Measurements from ENCODE around the gene NPTN. TPM values are rescaled to one million over a fixed set of nuclear protein-coding genes. Genes with fewer than 3 reads are reported as not detected.
"Not testable (repeated sequence)": the region's sequence is repeated elsewhere in the genome, so short reads cannot be mapped to it uniquely, and the experiment has no call there.

NPTN gene
- total RNA-seq, 1 donor from 2014 or later, result 102 TPM

- peaks cover 16% of the 10 kb centered on the region for H3K4me1 Mint-ChIP-seq
- no peak overlapping the region for H3K4me3 Mint-ChIP-seq
- DNase-seq (ENCODE audit: low spot score in 2 of 2, unreplicated experiment in 2 of 2), result no peak
- H3K36me3 Mint-ChIP-seq, result no peaks in the 10 kb centered on the region
- no peak for TF ChIP-seq CTCF (IDR thresholded peaks at IDR 0.05; ENCODE audit: unreplicated experiment)
- H3K27ac Mint-ChIP-seq, result peak overlapping the region; percentile 88
- no peaks in the 10 kb centered on the region for H3K27me3 Mint-ChIP-seq (ENCODE audit: low read depth)
- peaks cover 11% of the 10 kb centered on the region for H3K9me3 Mint-ChIP-seq
Measured at GRCh38 chr15:73647259-73648013, 14.2 kb upstream of the NPTN start.

DNA sequence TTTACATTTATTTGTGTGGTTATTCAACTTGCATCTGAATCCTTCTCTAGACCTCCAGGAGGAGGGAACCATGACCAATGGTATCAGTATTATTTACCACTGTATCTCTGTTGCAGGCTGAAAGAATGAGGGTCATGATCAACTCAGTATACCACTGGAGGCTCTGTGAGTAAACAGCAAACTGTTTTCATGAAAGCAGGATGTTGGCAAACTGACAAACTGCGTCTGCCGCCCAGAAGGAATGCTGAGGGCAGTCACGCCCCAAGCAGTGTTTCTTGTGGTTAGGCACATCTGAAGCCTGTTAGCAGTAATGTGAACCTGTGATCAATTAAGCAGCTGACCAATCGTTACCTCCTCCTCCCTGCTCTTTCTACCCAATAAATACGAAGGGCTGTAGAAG, 6.3 kb upstream of the NPTN start:
- peaks cover 13% of the 10 kb centered on the region for H3K4me1 Mint-ChIP-seq
- H3K9me3 Mint-ChIP-seq; H3K27ac Mint-ChIP-seq; H3K4me3 Mint-ChIP-seq; DNase-seq (ENCODE audit: low spot score in 2 of 2, unreplicated experiment in 2 of 2); H3K27me3 Mint-ChIP-seq (ENCODE audit: low read depth); H3K36me3 Mint-ChIP-seq: not testable (repeated sequence)

DNA sequence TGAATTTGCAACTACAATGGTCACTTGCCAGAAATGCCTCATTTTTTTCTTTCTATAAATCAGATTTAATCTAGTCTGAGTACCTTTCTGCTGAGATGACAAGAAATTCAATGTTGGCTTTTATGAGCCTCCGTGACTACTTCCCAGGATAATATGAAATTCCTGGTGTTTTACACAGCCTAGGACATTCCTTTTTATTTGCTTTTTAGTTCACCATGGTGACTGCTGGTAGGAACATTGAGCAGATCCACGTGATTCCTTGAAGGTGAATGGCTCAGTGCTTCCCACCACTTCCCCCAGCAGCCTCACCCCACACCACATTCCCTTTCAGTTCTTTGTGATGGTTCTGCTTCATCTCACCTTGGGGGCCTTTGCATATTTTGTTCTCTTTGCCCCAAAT, 4.3 kb upstream of the NPTN start:
- Mint-ChIP-seq H3K4me3 (no peak overlapping the region), H3K36me3 (no peaks in the 10 kb centered on the region), H3K4me1 (peaks cover 21% of the 10 kb centered on the region), H3K27ac (peak overlapping the region; percentile 37), H3K9me3 (peaks cover 7% of the 10 kb centered on the region), H3K27me3 (ENCODE audit: low read depth) (peaks cover 6% of the 10 kb centered on the region)
- no peak for DNase-seq (ENCODE audit: low spot score in 2 of 2, unreplicated experiment in 2 of 2)
- TF ChIP-seq CTCF (IDR thresholded peaks at IDR 0.05; ENCODE audit: unreplicated experiment), result no peak

GRCh38 chr15:73633991-73634495, 854 bp upstream of the NPTN start:
- H3K27me3 Mint-ChIP-seq (ENCODE audit: low read depth), result peaks cover 4% of the 10 kb centered on the region
- DNase-seq (ENCODE audit: low spot score in 2 of 2, unreplicated experiment in 2 of 2), result no peak
- TF ChIP-seq CTCF (IDR thresholded peaks at IDR 0.05; ENCODE audit: unreplicated experiment), result no peak

DNA sequence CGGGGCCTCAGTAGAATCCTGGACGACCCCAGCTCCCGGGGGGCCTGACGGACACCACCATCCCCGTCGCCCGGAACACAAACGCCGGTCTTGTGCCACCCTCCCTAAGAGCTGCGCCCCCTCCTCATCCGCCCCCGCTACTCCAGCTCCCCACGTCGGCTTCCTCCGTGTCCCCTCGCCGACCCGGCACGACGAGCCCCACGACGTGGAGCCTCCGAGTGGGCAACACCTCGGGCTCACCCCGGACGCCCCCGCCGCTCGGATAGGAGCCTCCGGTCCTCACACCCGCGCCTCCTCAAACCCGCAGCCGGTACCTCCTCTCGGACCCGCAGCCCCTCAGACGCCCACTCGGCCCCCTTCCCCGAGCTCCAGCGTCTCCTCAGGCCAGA, 525 bp downstream of the NPTN start:
- DNase-seq (ENCODE audit: low spot score in 2 of 2, unreplicated experiment in 2 of 2), result peak in 1 of 2 experiments; percentile 53
- Mint-ChIP-seq H3K4me1 (peaks cover 57% of the 10 kb centered on the region), H3K4me3 (peak overlapping the region; percentile 83), H3K36me3 (no peaks in the 10 kb centered on the region), H3K27ac (peak overlapping the region; percentile 89), H3K27me3 (ENCODE audit: low read depth) (peaks cover 2% of the 10 kb centered on the region), H3K9me3 (no peaks in the 10 kb centered on the region)
- TF ChIP-seq CTCF (IDR thresholded peaks at IDR 0.05; ENCODE audit: unreplicated experiment), result no peak

More at GRCh38 chr15:73633991-73634495, 854 bp upstream of the NPTN start:
- Mint-ChIP-seq H3K36me3 (no peaks in the 10 kb centered on the region), H3K4me1 (peaks cover 51% of the 10 kb centered on the region), H3K9me3 (no peaks in the 10 kb centered on the region), H3K4me3 (peak overlapping the region; percentile 83), H3K27ac (peak overlapping the region; percentile 92)

DNA sequence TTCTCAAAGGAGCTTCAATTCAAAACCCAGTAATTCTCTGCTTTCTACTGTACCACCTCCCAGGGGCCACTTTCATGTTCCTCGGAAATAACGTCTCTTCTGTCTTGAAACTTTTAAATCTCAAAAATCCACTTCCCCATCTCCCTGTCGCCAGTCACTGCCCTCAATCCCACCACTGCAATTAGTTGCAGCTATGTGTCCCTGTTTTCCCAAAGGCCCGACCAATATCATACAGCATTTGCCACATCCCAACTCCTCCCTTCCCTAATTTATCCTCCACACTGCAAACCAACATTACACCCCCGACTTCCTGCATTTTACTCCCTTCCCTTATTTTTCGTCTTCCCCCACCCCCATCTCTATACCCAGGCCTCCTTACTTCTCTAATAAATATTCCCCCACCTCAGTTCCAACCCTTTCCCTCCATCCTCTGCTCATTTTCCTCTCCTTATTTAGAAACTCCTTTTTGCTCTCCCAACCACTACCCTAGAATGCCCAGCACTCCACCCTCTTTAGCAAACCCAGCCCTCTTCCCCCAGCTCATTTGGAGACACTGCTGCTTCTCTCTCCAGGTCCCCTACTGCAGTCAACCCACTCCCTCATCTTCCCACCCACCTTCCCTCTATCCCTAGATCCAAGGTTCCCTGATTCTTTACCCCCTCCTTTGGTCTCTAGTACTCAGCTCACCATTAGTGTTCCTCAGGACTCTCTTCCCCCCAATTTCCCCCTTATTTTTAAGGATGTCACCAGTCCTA, 1.1 kb downstream of the NPTN start:
- Mint-ChIP-seq H3K27ac (peak overlapping the region; percentile 89), H3K4me1 (peaks cover 53% of the 10 kb centered on the region), H3K36me3 (no peaks in the 10 kb centered on the region), H3K9me3 (no peaks in the 10 kb centered on the region), H3K27me3 (ENCODE audit: low read depth) (peaks cover 2% of the 10 kb centered on the region), H3K4me3 (peak overlapping the region; percentile 83)
- no peak for TF ChIP-seq CTCF (IDR thresholded peaks at IDR 0.05; ENCODE audit: unreplicated experiment)
- no peak for DNase-seq (ENCODE audit: low spot score in 2 of 2, unreplicated experiment in 2 of 2)
